Globus pallidus (tissue), 1 donor: ENCODE data around the gene PLEKHA5.
"Not testable (repeated sequence)": the region's sequence is repeated elsewhere in the genome, so short reads cannot be mapped to it uniquely, and the experiment has no call there.

Source experiments
- DNase-seq: peaks from one replicate; pipeline ENCODE4 v3.0.0-alpha.2; 2015; ENCODE audit warnings: low spot score

Gene PLEKHA5

DNA sequence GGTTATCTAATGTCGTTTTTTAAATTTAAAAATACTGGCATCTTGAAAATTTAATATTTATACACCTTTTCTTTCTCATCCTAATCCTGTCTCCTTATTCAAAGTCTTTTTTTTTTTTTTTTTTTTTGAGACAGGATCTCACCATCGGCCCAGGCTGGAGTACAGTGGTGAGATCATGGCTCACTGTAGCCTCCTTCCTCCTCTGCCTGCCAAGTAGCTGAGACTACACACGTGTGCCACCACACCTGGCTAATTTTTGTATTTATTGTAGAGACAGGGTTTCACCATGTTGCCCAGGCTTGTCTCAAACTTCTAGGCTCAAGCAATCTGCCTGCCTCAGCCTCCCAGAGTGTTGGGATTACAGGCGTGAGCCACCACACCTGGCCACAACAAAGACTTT lies 221.3 kb downstream of the PLEKHA5 start:
- not testable (repeated sequence) for DNase-seq

DNA sequence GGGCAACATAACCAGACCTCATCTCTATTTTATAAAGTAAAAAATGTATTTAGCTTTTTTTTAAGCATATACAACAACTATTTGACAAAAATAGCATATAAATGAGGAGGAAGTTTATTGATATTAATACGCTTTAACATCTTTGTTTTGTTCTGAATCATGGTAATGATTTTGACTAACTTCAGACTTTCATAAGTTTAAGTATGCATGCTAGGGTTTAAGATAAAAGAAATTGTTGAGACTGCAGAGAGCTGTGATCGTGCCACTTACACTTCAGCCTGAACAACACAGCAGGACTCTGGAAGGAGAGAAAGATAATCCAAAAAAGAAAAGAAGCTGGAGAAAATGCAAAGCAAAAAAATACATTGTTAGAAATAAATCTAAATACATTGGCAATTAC lies 221.8 kb downstream of the PLEKHA5 start:
- no peak for DNase-seq

DNA sequence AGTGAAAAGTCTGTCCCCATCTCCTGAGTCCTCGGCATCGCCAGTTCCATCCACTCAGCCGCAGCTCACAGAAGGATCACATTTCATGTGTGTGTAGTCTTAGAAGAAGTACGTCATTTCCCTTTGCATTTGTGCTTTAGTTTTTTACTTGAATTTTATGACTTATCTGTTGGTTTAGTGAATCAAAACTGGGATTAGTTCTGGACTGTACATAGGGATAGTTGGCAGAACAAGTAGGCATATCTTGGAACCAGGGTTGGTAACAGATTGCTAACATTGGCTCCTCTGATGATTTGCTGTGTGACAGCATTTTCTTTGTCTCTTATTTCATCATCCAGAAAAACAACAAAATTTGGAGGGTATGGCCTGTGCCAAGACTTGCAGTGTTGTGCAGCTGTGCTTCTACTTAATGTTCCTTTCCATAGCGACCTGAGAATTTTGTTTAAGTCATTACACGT lies 240.2 kb downstream of the PLEKHA5 start:
- DNase-seq: no peak

DNA sequence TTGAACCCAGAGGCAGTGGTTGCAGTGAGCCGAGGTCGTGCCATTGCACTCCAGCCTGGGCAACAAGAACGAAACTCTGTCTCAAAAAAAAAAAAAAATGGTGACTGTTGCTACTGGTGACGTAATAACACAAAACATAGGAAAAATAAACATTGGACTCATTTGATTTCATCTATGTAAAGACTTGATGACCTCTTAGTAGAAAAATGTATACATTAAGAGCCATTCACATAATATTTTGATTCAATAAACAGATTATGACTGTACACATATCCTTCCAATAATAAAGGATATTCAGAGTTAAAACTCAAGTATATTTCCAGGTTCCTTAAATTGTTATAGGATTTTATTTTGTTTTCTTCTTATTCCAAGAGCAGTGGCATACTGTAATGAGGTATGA lies 244.1 kb downstream of the PLEKHA5 start:
- no peak for DNase-seq

DNA sequence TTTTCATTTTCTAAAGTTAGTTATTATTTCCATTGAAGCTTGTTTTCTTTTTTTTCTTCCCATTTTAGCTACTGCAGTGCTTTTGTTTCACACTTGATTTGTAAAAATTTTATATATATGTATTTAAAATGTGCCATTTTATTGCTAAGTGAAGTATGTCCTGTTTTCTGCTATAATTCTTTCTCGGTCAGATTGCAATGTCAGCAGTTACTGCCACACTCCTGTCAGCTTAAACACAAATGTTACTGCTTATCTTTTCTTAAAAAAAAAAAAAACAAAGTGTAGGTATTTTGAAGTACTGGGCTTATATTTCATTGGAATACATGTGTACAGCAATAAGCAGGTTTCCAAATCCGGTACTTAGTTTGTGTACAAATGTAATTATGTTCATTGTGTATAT lies 246.4 kb downstream of the PLEKHA5 start:
- DNase-seq: no peak

GRCh38 chr12:19376691-19377090 lies 247.2 kb downstream of the PLEKHA5 start:
- no peak for DNase-seq

DNA sequence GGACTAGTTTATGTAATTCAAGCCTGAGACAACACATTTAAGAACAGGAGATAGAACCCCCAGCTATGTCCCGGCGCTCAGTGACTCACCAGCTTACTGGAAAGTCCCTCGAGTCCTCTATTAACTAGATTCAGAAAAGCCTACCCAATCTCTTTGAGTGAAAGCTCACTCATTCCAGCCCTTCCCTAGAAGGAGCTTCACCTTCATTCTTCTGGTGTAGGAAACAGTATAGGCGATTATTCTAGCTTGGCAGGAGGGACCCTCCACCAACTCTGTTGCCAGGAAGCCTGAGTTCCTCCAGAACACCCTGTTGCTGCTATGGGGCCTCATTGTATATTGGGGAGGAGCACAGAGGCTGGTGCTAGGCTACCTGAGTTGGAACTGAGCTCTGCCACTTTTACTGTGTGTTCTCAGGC lies 252.6 kb downstream of the PLEKHA5 start:
- no peak for DNase-seq

GRCh38 chr12:19382563-19382962 lies 253.0 kb downstream of the PLEKHA5 start:
- DNase-seq: no peak

- no peak for DNase-seq
Measured at GRCh38 chr12:19387161-19387560, 257.6 kb downstream of the PLEKHA5 start.

- no peak for DNase-seq
Measured at GRCh38 chr12:19388131-19388549, 258.6 kb downstream of the PLEKHA5 start.

- no peak for DNase-seq
Measured at GRCh38 chr12:19390051-19390598, 260.6 kb downstream of the PLEKHA5 start.

GRCh38 chr12:19392644-19393043 lies 263.1 kb downstream of the PLEKHA5 start:
- not testable (repeated sequence) for DNase-seq

DNA sequence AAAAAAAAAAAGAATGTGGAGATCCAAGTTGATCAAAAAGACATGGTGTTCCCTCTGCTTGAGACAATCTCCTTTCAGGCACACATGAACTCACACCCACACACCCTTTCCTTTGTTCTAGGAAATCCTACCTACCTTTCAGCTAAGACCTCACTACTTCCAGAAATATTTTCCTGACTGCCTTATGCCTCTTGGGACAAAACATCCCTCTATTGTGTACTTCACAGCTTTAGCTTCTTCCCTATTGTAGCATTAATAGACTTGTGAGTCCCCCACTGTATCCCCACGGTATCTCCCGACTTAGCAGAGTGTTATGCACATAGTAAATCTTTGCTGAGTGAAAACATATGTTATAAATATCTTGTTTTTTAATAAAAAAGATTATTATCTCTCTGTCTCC lies 264.9 kb downstream of the PLEKHA5 start:
- no peak for DNase-seq

GRCh38 chr12:19397534-19397933 lies 268.0 kb downstream of the PLEKHA5 start:
- no peak for DNase-seq

- no peak for DNase-seq
Measured at GRCh38 chr12:19398376-19399363, 269.1 kb downstream of the PLEKHA5 start.

- DNase-seq: not testable (repeated sequence)
Measured at GRCh38 chr12:19400649-19401285, 271.2 kb downstream of the PLEKHA5 start.

GRCh38 chr12:19402211-19402610 lies 272.7 kb downstream of the PLEKHA5 start:
- no peak for DNase-seq

- peak; percentile 53 for DNase-seq
Measured at GRCh38 chr12:19402743-19403431, 273.4 kb downstream of the PLEKHA5 start.

DNA sequence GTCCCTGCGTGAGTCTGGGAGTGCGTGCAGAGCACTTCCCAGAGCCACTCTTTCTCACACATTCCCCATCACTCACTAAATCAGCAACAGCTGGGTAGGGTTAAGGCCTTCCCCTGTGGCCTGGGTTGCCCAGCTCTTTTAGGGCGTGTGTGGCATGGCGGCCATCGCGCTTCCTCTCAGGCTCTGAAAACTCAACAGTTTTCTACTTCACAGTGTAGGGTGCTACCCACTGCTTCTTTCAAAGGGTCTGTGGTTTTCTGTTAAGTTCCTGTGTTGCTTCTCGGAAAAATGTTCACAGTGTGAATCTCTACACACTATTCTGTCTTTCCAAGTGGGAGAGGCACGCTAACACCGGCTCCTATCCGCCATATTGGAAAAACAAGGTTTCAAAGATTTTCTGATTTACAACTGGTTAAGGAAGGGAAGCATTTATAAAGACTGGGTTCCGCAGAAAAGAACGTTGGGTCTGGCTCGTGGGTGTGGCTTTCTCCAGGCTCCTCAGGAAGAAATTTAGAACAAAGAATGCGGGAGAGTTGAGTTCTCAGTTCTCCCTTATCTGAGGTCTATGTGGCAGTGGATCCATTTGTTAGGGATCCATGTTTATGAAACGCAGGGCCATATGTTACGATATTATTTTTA lies 274.8 kb downstream of the PLEKHA5 start:
- no peak for DNase-seq

DNA sequence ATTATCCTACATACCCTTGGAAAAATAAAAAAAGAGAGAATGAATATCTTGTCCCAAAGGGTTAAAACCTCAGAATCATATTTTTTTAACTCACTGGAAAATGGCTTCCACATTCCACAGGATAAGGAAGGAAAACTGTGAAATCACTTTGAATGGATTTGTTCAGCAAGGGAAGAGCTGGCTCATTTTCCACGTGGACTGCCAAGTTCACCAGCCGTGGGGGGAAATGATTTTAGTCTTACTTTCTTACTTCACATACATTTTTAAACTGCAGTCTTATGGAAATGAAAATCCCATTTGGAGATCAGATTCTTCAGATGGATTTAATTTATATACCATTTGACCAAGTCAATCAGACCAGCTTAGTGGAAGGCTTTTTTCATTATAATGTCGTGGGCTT lies 279.8 kb downstream of the PLEKHA5 start:
- DNase-seq: no peak

- DNase-seq: no peak
Measured at GRCh38 chr12:19410211-19410610, 280.7 kb downstream of the PLEKHA5 start.
